SJCRH30 (cell line): ENCODE results near the gene VPS9D1. TPM values are rescaled to one million over a fixed set of nuclear protein-coding genes. Genes with fewer than 3 reads are reported as not detected.
A peak's percentile ranks its signal among the peaks of the same experiment; 100 is the strongest.
"Not testable (repeated sequence)": the region's sequence is repeated elsewhere in the genome, so short reads cannot be mapped to it uniquely, and the experiment has no call there.

Experiments used
- DNase-seq, 2 experiments: peaks; one replicate each; pipeline ENCODE4 v3.0.0-alpha.2; 2015 to 2020
- H3K27ac ChIP-seq: fragments of 250-450 bp; sonication (Bioruptor Pico); 2 replicates; pipeline ENCODE4 v1.5.1; 2020; ENCODE audit warnings: mild to moderate bottlenecking, moderate library complexity
- H3K27me3 ChIP-seq: fragments of 250-450 bp; sonication (Bioruptor Pico); 2 replicates; pipeline ENCODE4 v1.5.1; 2020; ENCODE audit warnings: mild to moderate bottlenecking, moderate library complexity
- H3K36me3 ChIP-seq: fragments of 250-450 bp; sonication (Bioruptor Pico); 2 replicates; pipeline ENCODE4 v1.5.1; 2020; ENCODE audit warnings: mild to moderate bottlenecking, moderate library complexity
- H3K4me1 ChIP-seq: fragments of 250-450 bp; sonication (Bioruptor Pico); 2 replicates; pipeline ENCODE4 v1.5.1; 2020; ENCODE audit warnings: mild to moderate bottlenecking, moderate library complexity
- H3K4me3 ChIP-seq: fragments of 250-450 bp; sonication (Bioruptor Pico); 2 replicates; pipeline ENCODE4 v1.5.1; 2020; ENCODE audit warnings: mild to moderate bottlenecking, moderate library complexity
- H3K9me3 ChIP-seq: fragments of 250-450 bp; sonication (Bioruptor Pico); replicated peaks from 2 replicates; pipeline ENCODE4 v1.5.1; 2020; ENCODE audit warnings: mild to moderate bottlenecking, moderate library complexity
- total RNA-seq: library from RNA; depleted of rRNA; stranded (reverse); fragments of >200 nt; shearing (Covaris generic); gene quantifications from 2 replicates; pipeline ENCODE4 v1.2.3, GENCODE V29; 2014

The VPS9D1 gene
- total RNA-seq, 1 experiment from 2014 or later, result 2.5 TPM

DNA sequence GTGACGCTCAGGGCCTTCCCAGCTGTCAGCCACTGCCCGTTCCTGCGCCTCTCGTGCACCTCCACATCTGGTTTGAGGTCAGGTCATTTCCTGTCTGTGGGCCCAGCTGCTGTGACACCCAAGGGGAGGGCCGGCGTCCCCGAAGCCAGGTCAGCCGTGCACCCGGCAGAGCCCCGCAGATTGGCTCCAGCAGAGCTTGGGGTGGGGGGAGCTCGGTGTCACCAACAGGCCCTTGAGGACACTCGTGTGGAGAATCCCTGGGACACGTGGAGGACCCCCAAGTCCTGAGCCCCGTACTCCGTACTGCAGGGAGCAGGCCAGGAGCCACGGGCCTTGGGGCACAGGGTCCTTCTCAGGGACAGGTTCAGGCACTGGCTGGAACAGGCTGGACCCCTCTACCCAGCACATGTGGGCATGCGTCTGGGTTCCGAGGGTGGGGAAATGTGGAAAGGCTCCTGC lies 24.0 kb downstream of the VPS9D1 start:
- H3K4me1 ChIP-seq, result peaks cover 31% of the 10 kb centered on the region
- no peak overlapping the region for H3K4me3 ChIP-seq
- H3K27ac ChIP-seq, result no peak overlapping the region
- no peaks in the 10 kb centered on the region for H3K9me3 ChIP-seq
- peaks cover 13% of the 10 kb centered on the region for H3K36me3 ChIP-seq
- H3K27me3 ChIP-seq, result no peaks in the 10 kb centered on the region
- DNase-seq, result no peak

DNA sequence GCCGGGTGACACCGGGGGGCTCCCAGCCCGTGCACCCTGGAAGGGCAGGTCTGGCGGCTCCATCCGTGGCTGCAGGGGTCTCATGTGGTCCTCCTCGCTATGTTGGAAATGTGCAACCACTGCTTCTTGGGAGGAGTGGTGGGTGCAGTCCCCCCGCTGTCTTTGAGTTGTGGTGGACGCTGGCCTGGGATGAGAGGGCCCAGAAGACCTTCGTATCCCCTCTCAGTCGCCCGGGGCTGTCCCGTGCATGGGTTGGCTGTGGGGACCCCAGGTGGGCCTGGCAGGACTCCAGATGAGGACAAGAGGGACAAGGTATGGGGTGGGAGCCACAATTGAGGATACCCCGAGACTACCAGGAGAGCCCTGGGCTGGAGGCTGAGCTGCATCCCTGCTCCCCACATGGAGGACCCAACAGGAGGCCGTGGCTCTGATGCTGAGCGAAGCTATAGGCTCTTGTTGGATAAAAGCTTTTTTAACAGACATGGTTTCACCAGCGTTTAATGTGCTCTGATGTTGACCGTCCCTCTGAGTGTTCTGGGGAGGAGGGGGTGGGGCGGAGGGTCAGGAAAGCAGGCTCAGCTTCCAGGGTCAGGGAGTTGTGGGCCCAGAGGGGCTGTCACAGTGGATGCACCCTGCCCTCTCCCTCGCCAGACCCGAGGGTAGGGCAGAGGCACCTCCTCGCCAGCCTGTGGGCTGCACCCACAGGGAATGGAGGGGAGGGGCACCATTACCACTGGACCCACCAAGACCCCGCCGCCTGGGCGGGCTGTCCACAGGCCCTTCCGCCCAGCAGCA lies 24.6 kb downstream of the VPS9D1 start:
- peaks cover 31% of the 10 kb centered on the region for H3K4me1 ChIP-seq
- no peaks in the 10 kb centered on the region for H3K9me3 ChIP-seq
- H3K27ac ChIP-seq, result no peak overlapping the region
- no peaks in the 10 kb centered on the region for H3K27me3 ChIP-seq
- peaks cover 18% of the 10 kb centered on the region for H3K36me3 ChIP-seq
- DNase-seq, result no peak
- no peak overlapping the region for H3K4me3 ChIP-seq

- H3K9me3 ChIP-seq, result no peaks in the 10 kb centered on the region
- H3K4me3 ChIP-seq, result no peak overlapping the region
- H3K27me3 ChIP-seq, result no peaks in the 10 kb centered on the region
- peaks cover 24% of the 10 kb centered on the region for H3K36me3 ChIP-seq
- peaks cover 27% of the 10 kb centered on the region for H3K4me1 ChIP-seq
- H3K27ac ChIP-seq, result no peak overlapping the region
- no peak for DNase-seq
Measured at GRCh38 chr16:89695086-89695874, 25.4 kb downstream of the VPS9D1 start.

- Histone ChIP-seq H3K4me1 (peaks cover 23% of the 10 kb centered on the region), H3K36me3 (peaks cover 29% of the 10 kb centered on the region)
- not testable (repeated sequence) for H3K27ac ChIP-seq, H3K4me3 ChIP-seq, H3K27me3 ChIP-seq, DNase-seq, H3K9me3 ChIP-seq
Measured at GRCh38 chr16:89694784-89695085, 26.0 kb downstream of the VPS9D1 start.

DNA sequence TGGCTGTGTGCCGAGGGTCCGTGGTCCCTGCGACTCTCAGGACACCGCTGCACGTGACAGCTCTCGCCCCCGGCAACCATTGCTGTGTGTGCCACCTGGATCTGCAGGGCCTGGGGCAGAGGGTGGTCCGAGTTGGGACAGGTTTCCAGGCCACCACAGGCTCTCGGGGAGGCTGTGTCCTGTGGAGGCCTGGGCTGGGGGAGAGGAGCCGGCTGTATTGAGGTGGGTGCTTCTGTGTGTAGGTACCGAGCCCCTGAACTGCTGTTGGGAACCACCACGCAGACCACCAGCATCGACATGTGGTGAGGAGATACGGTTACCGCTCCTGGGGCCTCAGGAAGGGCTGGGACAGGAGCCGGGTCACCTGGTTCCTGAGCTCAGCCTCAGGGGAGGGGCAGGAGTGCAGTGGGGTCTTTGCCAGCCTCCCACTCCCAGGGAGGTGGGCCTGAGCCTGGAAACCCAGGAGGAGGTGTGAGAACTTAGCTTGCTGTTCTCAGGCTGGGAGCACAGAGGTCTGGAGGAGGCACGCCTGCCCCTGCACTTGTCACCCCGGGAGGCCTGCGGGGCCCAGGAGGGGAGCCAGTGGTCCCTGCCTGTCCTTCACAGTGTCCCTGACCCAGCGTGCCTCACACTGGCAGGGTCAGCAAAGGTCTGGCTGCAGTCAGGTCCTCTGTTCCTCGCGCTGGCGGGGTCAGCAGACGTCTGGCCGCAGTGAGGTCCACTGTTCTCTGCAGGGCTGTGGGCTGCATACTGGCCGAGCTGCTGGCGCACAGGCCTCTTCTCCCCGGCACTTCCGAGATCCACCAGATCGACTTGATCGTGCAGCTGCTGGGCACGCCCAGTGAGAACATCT lies 26.5 kb downstream of the VPS9D1 start:
- DNase-seq, result no peak
- H3K4me3 ChIP-seq, result no peak overlapping the region
- H3K27ac ChIP-seq, result no peak overlapping the region
- H3K27me3 ChIP-seq, result no peaks in the 10 kb centered on the region
- H3K9me3 ChIP-seq, result no peaks in the 10 kb centered on the region
- peaks cover 21% of the 10 kb centered on the region for H3K4me1 ChIP-seq
- peaks cover 31% of the 10 kb centered on the region for H3K36me3 ChIP-seq

GRCh38 chr16:89693289-89693731 lies 27.4 kb downstream of the VPS9D1 start:
- Histone ChIP-seq H3K4me3 (no peak overlapping the region), H3K9me3 (no peaks in the 10 kb centered on the region), H3K27ac (no peak overlapping the region), H3K4me1 (peaks cover 21% of the 10 kb centered on the region), H3K36me3 (peaks cover 34% of the 10 kb centered on the region), H3K27me3 (no peaks in the 10 kb centered on the region)
- no peak for DNase-seq

GRCh38 chr16:89691986-89692569 lies 28.6 kb downstream of the VPS9D1 start:
- Histone ChIP-seq H3K27ac (no peak overlapping the region), H3K4me1 (peaks cover 15% of the 10 kb centered on the region), H3K4me3 (no peak overlapping the region), H3K9me3 (no peaks in the 10 kb centered on the region), H3K27me3 (no peaks in the 10 kb centered on the region), H3K36me3 (peaks cover 35% of the 10 kb centered on the region)
- DNase-seq, result no peak

GRCh38 chr16:89691231-89691985 lies 29.3 kb downstream of the VPS9D1 start:
- no peak for DNase-seq
- H3K27me3 ChIP-seq, result no peaks in the 10 kb centered on the region
- H3K27ac ChIP-seq, result no peak overlapping the region
- H3K4me3 ChIP-seq, result no peak overlapping the region
- no peaks in the 10 kb centered on the region for H3K9me3 ChIP-seq
- peaks cover 8% of the 10 kb centered on the region for H3K4me1 ChIP-seq
- H3K36me3 ChIP-seq, result peaks cover 35% of the 10 kb centered on the region

DNA sequence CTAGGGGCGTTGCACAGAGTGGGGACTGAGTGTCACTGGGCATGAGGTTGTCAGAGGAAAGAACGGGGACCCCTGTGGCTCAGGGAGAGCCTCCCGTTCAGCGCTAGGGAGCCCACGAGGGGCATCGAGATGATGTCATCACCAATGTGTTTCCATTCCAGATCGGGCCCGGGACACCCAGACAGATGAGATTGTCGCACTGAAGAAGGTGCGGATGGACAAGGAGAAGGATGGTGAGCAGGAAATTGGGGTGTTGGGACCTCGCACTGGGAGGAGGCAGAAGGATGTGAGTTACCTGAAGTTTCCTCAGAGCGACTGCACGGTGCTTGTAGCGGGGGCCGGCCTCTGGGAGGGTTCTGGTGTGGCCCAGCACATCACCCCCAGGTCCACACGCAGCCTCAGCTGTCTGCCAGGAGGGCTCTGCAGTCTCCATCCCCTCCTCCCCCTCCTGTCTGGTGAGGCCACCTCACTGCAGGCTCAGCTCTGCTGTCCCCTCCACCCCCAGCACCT lies 30.3 kb downstream of the VPS9D1 start:
- Histone ChIP-seq H3K36me3 (peaks cover 35% of the 10 kb centered on the region), H3K9me3 (no peaks in the 10 kb centered on the region), H3K27me3 (no peaks in the 10 kb centered on the region), H3K4me3 (no peak overlapping the region), H3K4me1 (0 out of 2 replicates have a peak, but pooled peaks cover 3% of the 10 kb centered on the region), H3K27ac (no peak overlapping the region)
- DNase-seq, result no peak

DNA sequence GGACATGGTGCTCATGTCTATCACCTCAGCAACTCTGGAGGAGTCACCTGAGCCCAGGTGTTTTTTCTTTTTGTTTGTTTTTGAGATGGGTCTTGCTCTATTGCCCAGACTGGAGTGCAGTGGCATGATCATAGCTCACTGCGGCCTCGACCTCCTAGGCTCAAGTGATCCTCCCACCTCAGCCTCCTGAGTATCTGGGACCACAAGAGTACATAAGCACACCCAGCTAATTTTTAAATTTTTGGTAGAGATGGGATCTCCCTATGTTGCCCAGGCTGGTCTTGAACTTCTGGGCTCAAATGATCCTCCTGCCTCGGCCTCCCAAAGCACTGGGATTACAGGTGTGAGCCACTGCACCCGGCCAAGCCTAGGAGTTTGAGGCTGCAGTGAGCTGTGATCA lies 31.1 kb downstream of the VPS9D1 start:
- H3K4me3 ChIP-seq, H3K4me1 ChIP-seq, H3K27ac ChIP-seq, H3K9me3 ChIP-seq, H3K27me3 ChIP-seq, DNase-seq: not testable (repeated sequence)
- peaks cover 35% of the 10 kb centered on the region for H3K36me3 ChIP-seq

DNA sequence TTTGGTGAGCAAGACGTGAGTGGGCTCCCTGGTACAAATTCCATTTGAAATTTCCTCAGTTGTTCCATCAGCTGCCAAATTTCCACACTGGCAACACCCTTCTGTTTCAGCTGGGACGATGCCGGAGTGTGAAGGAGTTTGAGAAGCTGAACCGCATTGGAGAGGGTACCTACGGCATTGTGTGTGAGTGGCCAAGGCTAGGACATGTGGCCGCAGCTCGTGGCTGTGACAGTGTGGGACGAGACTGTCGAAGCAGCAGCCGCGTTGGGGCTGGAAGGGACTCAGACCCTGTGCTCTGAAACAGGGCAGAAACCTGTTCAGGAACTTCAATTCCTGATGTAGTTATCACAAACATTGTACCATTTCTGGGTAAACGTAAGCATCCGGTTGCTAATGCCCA lies 31.6 kb downstream of the VPS9D1 start:
- H3K36me3 ChIP-seq, result peaks cover 35% of the 10 kb centered on the region
- H3K4me3 ChIP-seq, result no peak overlapping the region
- H3K27ac ChIP-seq, result no peak overlapping the region
- peaks cover 4% of the 10 kb centered on the region; the same call in 1 of the 2 replicates for H3K9me3 ChIP-seq
- no peak for DNase-seq
- no peaks in the 10 kb centered on the region for H3K27me3 ChIP-seq
- 0 out of 2 replicates have a peak, but pooled peaks cover 3% of the 10 kb centered on the region for H3K4me1 ChIP-seq

DNA sequence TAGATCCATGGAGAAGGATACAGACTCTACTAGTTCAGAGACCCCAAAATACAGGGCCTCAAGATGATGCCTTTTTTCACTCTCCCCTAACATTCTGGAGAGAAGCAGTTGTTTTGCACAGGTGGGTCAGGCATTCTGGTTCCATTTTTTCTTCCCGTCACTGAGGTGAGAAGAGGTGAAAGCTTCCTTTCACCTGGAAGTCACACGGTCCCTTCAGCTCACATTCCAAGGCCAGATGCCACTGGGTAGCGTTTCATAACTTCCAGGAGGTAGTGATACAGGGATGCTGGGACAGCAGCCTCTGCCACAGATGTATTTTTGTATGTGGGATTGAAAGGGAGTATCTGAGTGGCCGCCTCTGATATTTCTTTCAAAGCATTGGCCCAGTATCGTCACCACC lies 32.3 kb downstream of the VPS9D1 start:
- Histone ChIP-seq H3K4me3 (no peak overlapping the region), H3K9me3 (peaks cover 4% of the 10 kb centered on the region; the same call in 1 of the 2 replicates), H3K36me3 (peaks cover 29% of the 10 kb centered on the region), H3K27me3 (no peaks in the 10 kb centered on the region), H3K4me1 (0 out of 2 replicates have a peak, but pooled peaks cover 3% of the 10 kb centered on the region), H3K27ac (no peak overlapping the region)
- no peak for DNase-seq

DNA sequence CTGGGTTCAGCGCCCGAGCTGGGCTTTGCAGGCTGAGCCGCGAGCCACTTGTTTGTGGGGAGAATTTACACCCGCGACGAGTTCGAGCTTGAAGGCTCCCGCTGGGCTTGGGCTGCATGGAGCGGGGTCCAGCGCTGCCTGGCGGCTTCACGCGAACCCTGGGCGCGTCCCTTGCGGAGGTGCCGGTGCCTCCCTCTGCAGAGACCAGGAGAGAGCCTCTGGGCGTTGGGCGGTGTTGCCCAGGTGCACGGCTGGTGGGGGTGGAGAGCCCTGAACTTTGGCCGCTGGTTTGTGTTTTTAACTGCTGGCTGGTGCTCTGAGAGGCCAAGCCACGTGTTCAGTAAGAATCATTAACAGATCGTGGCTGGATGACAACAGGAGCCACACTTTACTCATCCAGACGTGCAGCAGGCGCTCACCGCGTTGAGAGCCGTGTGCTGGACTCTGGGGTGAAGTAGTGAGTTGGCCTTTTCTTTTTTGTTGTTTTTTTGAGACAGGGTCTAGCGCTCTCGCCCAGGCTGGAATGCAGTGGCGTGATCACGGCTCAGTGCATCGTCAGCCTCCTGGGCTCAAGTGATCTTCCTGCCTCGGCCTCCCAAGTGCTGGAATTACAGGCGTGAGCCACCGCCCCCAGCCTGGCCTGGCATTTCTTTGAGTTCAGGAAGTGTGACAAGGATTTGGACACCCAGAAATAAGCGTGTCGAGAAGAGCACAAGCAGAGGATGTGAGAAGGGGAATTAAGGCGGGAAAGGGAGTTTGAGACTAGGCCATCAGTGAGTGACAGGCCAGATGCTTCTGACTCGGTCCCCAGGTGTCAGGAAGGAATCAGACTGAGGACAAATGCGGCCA lies 33.4 kb downstream of the VPS9D1 start:
- Histone ChIP-seq H3K9me3 (peaks cover 4% of the 10 kb centered on the region; the same call in 1 of the 2 replicates), H3K4me1 (0 out of 2 replicates have a peak, but pooled peaks cover 3% of the 10 kb centered on the region), H3K4me3 (peak overlapping the region; percentile 84), H3K27me3 (no peaks in the 10 kb centered on the region), H3K27ac (peak overlapping the region; percentile 90), H3K36me3 (peaks cover 28% of the 10 kb centered on the region)
- DNase-seq, result peak in 1 of 2 experiments; percentile 42
